ENCODE measurements around the gene SMYD3. TPM values are rescaled to one million over a fixed set of nuclear protein-coding genes. Genes with fewer than 3 reads are reported as not detected.

The SMYD3 gene
- total and polyA plus RNA-seq, 11 donors: 6.3 to 12.1 (median 9.5) TPM

DNA sequence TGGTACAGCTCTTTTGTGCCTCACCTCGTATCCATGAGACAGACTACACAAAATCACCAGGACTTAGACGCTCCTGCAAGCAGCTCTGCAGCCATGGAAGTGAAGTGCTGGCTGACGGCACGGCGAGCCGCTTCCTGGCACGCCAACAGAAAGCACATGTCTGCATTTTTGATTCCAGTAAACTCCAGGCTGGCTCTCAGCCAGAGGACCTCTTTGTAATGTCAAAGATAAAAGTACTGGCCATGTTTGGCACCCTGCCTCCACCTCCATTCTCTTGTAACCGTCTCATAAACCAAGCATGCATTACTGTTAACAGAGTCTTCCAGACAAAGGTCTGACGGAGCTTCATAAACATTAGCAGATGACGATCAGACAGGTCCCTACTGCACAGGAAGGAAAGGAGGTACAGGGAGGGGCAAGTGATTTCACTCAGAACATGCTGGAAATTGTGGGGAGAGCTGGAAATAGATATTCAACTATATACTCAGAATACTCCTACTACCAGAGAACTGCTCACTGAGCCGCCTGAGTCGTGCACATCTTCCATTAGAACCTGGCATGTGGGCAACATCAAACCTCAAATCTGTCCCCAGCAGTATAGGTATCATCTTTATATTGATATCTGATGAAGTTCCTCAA is 632.0 kb downstream of the SMYD3 start:
- Histone ChIP-seq H3K4me3 (peak overlapping the region in 2 of 12 donors; percentile 13 to 19), H3K4me1 (peaks cover 0 to 41% (median 19%) of the 10 kb centered on the region in 12 donors), H3K36me3 (no peaks in the 10 kb centered on the region), H3K27me3 (no peaks in the 10 kb centered on the region), H3K27ac (peak overlapping the region in 10 of 12 donors; percentile 20 to 70 (median 50)), H3K9me3 (no peaks in the 10 kb centered on the region)
- no peak for TF ChIP-seq POLR2A (IDR thresholded peaks at IDR 0.05)
- DNase-seq: peak; percentile 80 to 96 (median 88)
- intact Hi-C loops (cut with DNase I): loop anchor here in 3 of 10 donors (5.0 to 10.0 kb wide), 3 partner anchors 120 to 720 kb away; partner anchors contain the start of gene KIF26B (in 1 of the 3)
- peak; percentile 86 to 94 (median 90) for ATAC-seq
- WGBS, 4 donors: 7 to 16% (median 9%) methylated on average over 12 of the region's 12 CpGs

DNA sequence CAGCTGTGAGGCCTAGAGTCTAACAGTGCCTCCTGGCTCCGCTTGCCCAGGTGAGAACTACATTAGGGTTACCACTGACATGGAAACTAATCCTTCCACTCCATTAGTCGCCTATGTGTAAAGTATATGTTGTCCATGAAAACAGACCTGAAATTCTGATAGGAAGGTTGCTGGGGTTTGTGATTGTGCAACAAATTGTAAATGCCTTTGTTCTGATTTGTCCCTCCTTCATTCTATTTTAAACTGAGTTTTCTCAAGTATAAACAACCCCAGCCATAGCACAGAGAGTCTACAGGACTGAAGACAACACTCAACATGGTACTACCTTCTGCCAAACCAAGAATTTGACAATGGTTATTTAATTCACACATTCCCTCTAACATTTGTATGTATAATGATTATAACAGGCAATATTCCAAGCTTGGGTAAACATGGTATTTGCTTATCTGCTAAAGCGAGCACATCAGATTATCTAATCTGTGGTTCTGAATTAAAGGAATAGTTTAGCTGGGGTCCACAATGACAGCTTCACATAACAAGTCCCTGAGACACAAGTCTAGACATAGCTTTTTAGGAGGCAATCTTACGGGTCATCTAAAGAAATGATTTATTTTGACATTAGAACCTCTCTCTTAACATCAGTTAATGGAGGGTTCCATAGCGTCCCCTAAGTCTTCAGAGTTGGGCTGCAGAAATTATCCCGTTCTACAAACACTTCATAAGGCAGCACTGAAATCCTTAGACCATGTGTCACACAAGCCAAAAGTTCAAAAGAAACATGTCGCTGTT is 633.0 kb downstream of the SMYD3 start:
- Histone ChIP-seq H3K27me3 (no peaks in the 10 kb centered on the region), H3K9me3 (no peaks in the 10 kb centered on the region), H3K36me3 (no peaks in the 10 kb centered on the region), H3K4me1 (peaks cover 0 to 39% (median 19%) of the 10 kb centered on the region in 12 donors), H3K4me3 (no peak overlapping the region), H3K27ac (peak overlapping the region in 6 of 12 donors; percentile 40 to 70 (median 58))
- ATAC-seq (no peak), DNase-seq (no peak)
- intact Hi-C loops (cut with DNase I): loop anchor here in 2 of 10 donors (10.0 kb wide), 2 partner anchors 121 to 719 kb away; partner anchors contain the start of gene KIF26B (in 1 of the 2)
- no peak for TF ChIP-seq POLR2A (IDR thresholded peaks at IDR 0.05)
- 87 to 93% (median 92%) methylated on average over 7 of the region's 7 CpGs for WGBS, 4 donors

GRCh38 chr1:245873068-245873467 is 634.0 kb downstream of the SMYD3 start:
- Histone ChIP-seq H3K27me3 (no peaks in the 10 kb centered on the region), H3K4me1 (peaks cover 0 to 29% (median 19%) of the 10 kb centered on the region in 12 donors), H3K27ac (no peak overlapping the region), H3K36me3 (no peaks in the 10 kb centered on the region), H3K4me3 (no peak overlapping the region), H3K9me3 (no peaks in the 10 kb centered on the region)
- no peak for TF ChIP-seq CTCF (IDR thresholded peaks at IDR 0.05)
- intact Hi-C loops (cut with DNase I): loop anchor here in 2 of 10 donors (10.0 kb wide), 2 partner anchors 122 to 718 kb away; partner anchors contain the start of gene KIF26B (in 1 of the 2)
- DNase-seq: no peak
- WGBS, 4 donors: 93 to 97% (median 96%) methylated on average over 1 of the region's 1 CpG
- no peak for ATAC-seq

DNA sequence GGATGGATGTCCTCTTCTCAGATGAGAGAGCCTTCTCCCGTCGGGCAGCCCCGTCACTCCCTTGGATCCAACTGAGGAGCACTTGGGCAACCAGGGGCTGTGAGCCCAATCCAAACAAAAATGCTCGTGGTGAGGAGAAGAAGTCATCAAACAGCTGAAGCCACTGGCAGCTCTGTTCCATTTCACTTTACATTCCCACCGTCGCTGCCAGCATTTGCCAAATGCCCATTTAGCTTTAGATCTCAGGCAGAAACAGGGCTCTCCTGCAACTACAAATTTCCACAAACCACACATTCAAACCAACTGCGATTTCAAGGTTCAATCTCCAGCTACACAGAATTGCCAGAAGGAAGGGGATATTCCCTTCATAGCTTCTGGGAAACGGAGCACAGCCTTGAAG is 634.6 kb downstream of the SMYD3 start:
- H3K36me3 ChIP-seq: no peaks in the 10 kb centered on the region
- H3K27me3 ChIP-seq: no peaks in the 10 kb centered on the region
- intact Hi-C loops (cut with DNase I): loop anchor here in 2 of 10 donors (10.0 kb wide), 2 partner anchors 122 to 718 kb away; partner anchors contain the start of gene KIF26B (in 1 of the 2)
- WGBS, 4 donors: 95 to 97% (median 96%) methylated on average over 5 to 8 of the region's 8 CpGs
- H3K4me3 ChIP-seq: no peak overlapping the region
- TF ChIP-seq CTCF (IDR thresholded peaks at IDR 0.05): no peak
- no peak for TF ChIP-seq POLR2A (IDR thresholded peaks at IDR 0.05)
- no peak overlapping the region for H3K27ac ChIP-seq
- no peaks in the 10 kb centered on the region for H3K9me3 ChIP-seq
- ATAC-seq (no peak), DNase-seq (no peak)
- H3K4me1 ChIP-seq: peaks cover 0 to 28% (median 19%) of the 10 kb centered on the region in 12 donors

GRCh38 chr1:245871915-245872314 is 635.2 kb downstream of the SMYD3 start:
- H3K4me3 ChIP-seq: no peak overlapping the region
- no peak for TF ChIP-seq CTCF (IDR thresholded peaks at IDR 0.05)
- TF ChIP-seq POLR2A (IDR thresholded peaks at IDR 0.05): no peak
- H3K27ac ChIP-seq: no peak overlapping the region
- H3K27me3 ChIP-seq: no peaks in the 10 kb centered on the region
- H3K36me3 ChIP-seq: no peaks in the 10 kb centered on the region
- H3K9me3 ChIP-seq: no peaks in the 10 kb centered on the region
- WGBS, 4 donors: 93 to 98% (median 95%) methylated on average over 4 of the region's 4 CpGs
- intact Hi-C loops (cut with DNase I): loop anchor here in 2 of 10 donors (10.0 kb wide), 2 partner anchors 123 to 717 kb away; partner anchors contain the start of gene KIF26B (in 1 of the 2)
- ATAC-seq (no peak), DNase-seq (no peak)
- peaks cover 0 to 28% (median 19%) of the 10 kb centered on the region in 12 donors for H3K4me1 ChIP-seq

Data from heart left ventricle (tissue), 16 donors.